ENCODE data around the gene UCMA.
"Not testable (repeated sequence)": the region's sequence is repeated elsewhere in the genome, so short reads cannot be mapped to it uniquely, and the experiment has no call there.

The UCMA gene

DNA sequence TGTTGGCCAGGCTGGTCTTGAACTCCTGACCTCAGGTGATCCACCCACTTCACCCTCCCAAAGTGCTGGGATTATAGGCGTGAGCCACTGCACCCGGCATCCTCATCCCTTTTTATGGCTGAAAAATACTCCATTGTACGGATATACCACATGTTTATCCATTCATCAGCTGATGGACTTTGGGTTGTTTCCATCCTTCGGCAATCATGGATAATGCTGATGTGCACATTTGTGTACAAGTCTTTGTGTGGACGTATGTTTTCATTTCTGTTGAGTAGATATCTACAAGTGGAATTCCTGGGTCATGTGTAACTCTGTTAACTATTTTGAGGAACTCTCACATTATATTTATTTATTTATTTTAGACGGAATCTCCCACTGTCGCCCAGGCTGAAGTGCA lies 5.7 kb upstream of the UCMA start:
- no peaks in the 10 kb centered on the region for H3K79me2 ChIP-seq (ENCODE audit: insufficient read depth, low read depth)
- H3K9ac ChIP-seq: no peak overlapping the region
- H3K27ac ChIP-seq: no peak overlapping the region
- H3K4me3 ChIP-seq (IDR thresholded peaks at IDR 0.05; ENCODE audit: insufficient read depth, low read depth, low read length): no peak overlapping the region
- TF ChIP-seq, protein P1, sequence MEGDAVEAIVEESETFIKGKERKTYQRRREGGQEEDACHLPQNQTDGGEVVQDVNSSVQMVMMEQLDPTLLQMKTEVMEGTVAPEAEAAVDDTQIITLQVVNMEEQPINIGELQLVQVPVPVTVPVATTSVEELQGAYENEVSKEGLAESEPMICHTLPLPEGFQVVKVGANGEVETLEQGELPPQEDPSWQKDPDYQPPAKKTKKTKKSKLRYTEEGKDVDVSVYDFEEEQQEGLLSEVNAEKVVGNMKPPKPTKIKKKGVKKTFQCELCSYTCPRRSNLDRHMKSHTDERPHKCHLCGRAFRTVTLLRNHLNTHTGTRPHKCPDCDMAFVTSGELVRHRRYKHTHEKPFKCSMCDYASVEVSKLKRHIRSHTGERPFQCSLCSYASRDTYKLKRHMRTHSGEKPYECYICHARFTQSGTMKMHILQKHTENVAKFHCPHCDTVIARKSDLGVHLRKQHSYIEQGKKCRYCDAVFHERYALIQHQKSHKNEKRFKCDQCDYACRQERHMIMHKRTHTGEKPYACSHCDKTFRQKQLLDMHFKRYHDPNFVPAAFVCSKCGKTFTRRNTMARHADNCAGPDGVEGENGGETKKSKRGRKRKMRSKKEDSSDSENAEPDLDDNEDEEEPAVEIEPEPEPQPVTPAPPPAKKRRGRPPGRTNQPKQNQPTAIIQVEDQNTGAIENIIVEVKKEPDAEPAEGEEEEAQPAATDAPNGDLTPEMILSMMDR (conservative IDR thresholded peaks at IDR 0.05; ENCODE audit: low read depth, low read length): no peak
- no peaks in the 10 kb centered on the region for H3K4me1 ChIP-seq (ENCODE audit: low read depth, poor library complexity, severe bottlenecking)
- H4K20me1 ChIP-seq (ENCODE audit: insufficient read depth): no peaks in the 10 kb centered on the region
- no peaks in the 10 kb centered on the region for H3K36me3 ChIP-seq (ENCODE audit: insufficient read depth)
- no peak overlapping the region for H2AFZ ChIP-seq (ENCODE audit: low read depth)
- H3K4me2 ChIP-seq: no peak overlapping the region
- H3K27me3 ChIP-seq (ENCODE audit: insufficient read depth, low read depth): no peaks in the 10 kb centered on the region

GRCh38 chr10:13238271-13239077 lies 4.3 kb upstream of the UCMA start:
- H3K36me3 ChIP-seq (ENCODE audit: insufficient read depth): no peaks in the 10 kb centered on the region
- H3K27me3 ChIP-seq (ENCODE audit: insufficient read depth, low read depth): no peaks in the 10 kb centered on the region
- H3K4me1 ChIP-seq (ENCODE audit: low read depth, poor library complexity, severe bottlenecking): no peaks in the 10 kb centered on the region
- H4K20me1 ChIP-seq (ENCODE audit: insufficient read depth): no peaks in the 10 kb centered on the region
- H2AFZ ChIP-seq (ENCODE audit: low read depth): no peak overlapping the region
- no peak overlapping the region for H3K27ac ChIP-seq
- H3K4me3 ChIP-seq (IDR thresholded peaks at IDR 0.05; ENCODE audit: insufficient read depth, low read depth, low read length): no peak overlapping the region
- no peak overlapping the region for H3K9ac ChIP-seq
- no peaks in the 10 kb centered on the region for H3K79me2 ChIP-seq (ENCODE audit: insufficient read depth, low read depth)
- TF ChIP-seq, protein P1 (conservative IDR thresholded peaks at IDR 0.05; ENCODE audit: low read depth, low read length): no peak
- H3K4me2 ChIP-seq: no peak overlapping the region

GRCh38 chr10:13236638-13237037 lies 2.5 kb upstream of the UCMA start:
- Histone ChIP-seq H3K27me3 (ENCODE audit: insufficient read depth, low read depth) (no peaks in the 10 kb centered on the region), H3K27ac (no peak overlapping the region), H3K4me2 (no peak overlapping the region), H3K79me2 (ENCODE audit: insufficient read depth, low read depth) (no peaks in the 10 kb centered on the region), H4K20me1 (ENCODE audit: insufficient read depth) (no peaks in the 10 kb centered on the region), H3K9ac (no peak overlapping the region), H3K4me3 (IDR thresholded peaks at IDR 0.05; ENCODE audit: insufficient read depth, low read depth, low read length) (no peak overlapping the region), H3K36me3 (ENCODE audit: insufficient read depth) (no peaks in the 10 kb centered on the region), H2AFZ (ENCODE audit: low read depth) (no peak overlapping the region), H3K4me1 (ENCODE audit: low read depth, poor library complexity, severe bottlenecking) (no peaks in the 10 kb centered on the region)
- TF ChIP-seq, protein P1 (conservative IDR thresholded peaks at IDR 0.05; ENCODE audit: low read depth, low read length): no peak

- not testable (repeated sequence) for H3K79me2 ChIP-seq (ENCODE audit: insufficient read depth, low read depth); H3K4me1 ChIP-seq (ENCODE audit: low read depth, poor library complexity, severe bottlenecking); H3K27me3 ChIP-seq (ENCODE audit: insufficient read depth, low read depth); H3K4me3 ChIP-seq (IDR thresholded peaks at IDR 0.05; ENCODE audit: insufficient read depth, low read depth, low read length); H3K9ac ChIP-seq; H2AFZ ChIP-seq (ENCODE audit: low read depth); H3K27ac ChIP-seq; H3K36me3 ChIP-seq (ENCODE audit: insufficient read depth); H4K20me1 ChIP-seq (ENCODE audit: insufficient read depth); H3K4me2 ChIP-seq
These were observed 562 bp upstream of the UCMA start for GRCh38 chr10:13234736-13235135.

DNA sequence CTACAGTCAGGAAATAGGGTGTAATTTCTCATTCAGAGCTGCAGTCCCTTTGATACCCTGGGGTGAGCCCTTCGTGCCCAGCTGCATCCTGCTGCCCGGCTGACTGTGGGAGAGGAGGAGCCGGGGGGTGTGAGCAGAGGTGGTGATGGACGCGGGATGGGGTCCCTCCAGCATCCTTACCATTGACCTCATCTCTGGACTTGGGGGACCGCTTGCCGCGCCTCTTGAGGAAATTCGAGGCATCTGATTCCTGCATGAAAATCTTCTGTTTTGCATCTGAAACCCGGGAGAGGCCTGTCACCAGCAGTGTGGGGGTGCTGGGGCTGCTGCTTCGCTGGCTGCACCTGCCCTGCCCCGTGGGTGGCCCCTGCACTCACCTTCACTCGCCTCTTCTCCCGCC lies 816 bp downstream of the UCMA start:
- Histone ChIP-seq H2AFZ (ENCODE audit: low read depth) (no peak overlapping the region), H3K4me3 (IDR thresholded peaks at IDR 0.05; ENCODE audit: insufficient read depth, low read depth, low read length) (no peak overlapping the region), H3K4me1 (ENCODE audit: low read depth, poor library complexity, severe bottlenecking) (no peaks in the 10 kb centered on the region), H3K36me3 (ENCODE audit: insufficient read depth) (no peaks in the 10 kb centered on the region), H3K27ac (no peak overlapping the region), H3K4me2 (no peak overlapping the region), H3K27me3 (ENCODE audit: insufficient read depth, low read depth) (no peaks in the 10 kb centered on the region), H3K9ac (no peak overlapping the region), H3K79me2 (ENCODE audit: insufficient read depth, low read depth) (no peaks in the 10 kb centered on the region), H4K20me1 (ENCODE audit: insufficient read depth) (no peaks in the 10 kb centered on the region)
- TF ChIP-seq, protein P1 (conservative IDR thresholded peaks at IDR 0.05; ENCODE audit: low read depth, low read length): no peak

All from KMS-11 (cell line).